Measurements from ENCODE around the gene TSEN54.

- no peak for TF ChIP-seq CTCF (IDR thresholded peaks at IDR 0.05)
- no peak for TF ChIP-seq POLR2A (IDR thresholded peaks at IDR 0.05)
Observed at GRCh38 chr17:75530837-75531720, 14.8 kb downstream of the TSEN54 start.
